Large intestine (tissue), 3 donors: ENCODE measurements around the gene EIF1B. TPM values are rescaled to one million over a fixed set of nuclear protein-coding genes. Genes with fewer than 3 reads are reported as not detected.

ENCODE experiments used
- DNase-seq, 2 donors: peaks; one replicate each; pipeline versions ENCODE4 v3.0.0 to v3.0.0-alpha.2; 2013
- H3K27ac ChIP-seq: one replicate; pipeline ENCODE4 v1.5.1; 2013; ENCODE audit warnings: low read length
- H3K27me3 ChIP-seq: 2 replicates; pipeline ENCODE4 v1.6.1; 2013; ENCODE audit warnings: low read length; ENCODE audit not compliant: control insufficient read depth, insufficient read depth
- H3K36me3 ChIP-seq: 2 replicates; pipeline ENCODE4 v1.6.1; 2013; ENCODE audit warnings: low read length; ENCODE audit not compliant: control insufficient read depth, insufficient read depth
- H3K4me1 ChIP-seq: one replicate; pipeline ENCODE4 v1.6.1; 2013; ENCODE audit warnings: low read length; ENCODE audit not compliant: control insufficient read depth, insufficient read depth
- H3K4me3 ChIP-seq: one replicate; pipeline ENCODE4 v1.5.1; 2013; ENCODE audit warnings: low read length
- H3K9me3 ChIP-seq: one replicate; pipeline ENCODE4 v1.6.1; 2013; ENCODE audit warnings: mild to moderate bottlenecking, low read depth, low read length, moderate library complexity; ENCODE audit not compliant: control insufficient read depth
- WGBS: methylation state at CpG from one replicate; pipeline ENCODE4 v1.1.5; 2013; ENCODE audit warnings: low lambda C conversion rate; ENCODE audit not compliant: insufficient coverage; 5-methylcytosine and 5-hydroxymethylcytosine counted together
- polyA plus RNA-seq: library from polyadenylated mRNA; unstranded; fragments of 120-200 nt; gene quantifications from one replicate; pipeline ENCODE4 v1.2.1, GENCODE V29; 2013

EIF1B gene
- polyA plus RNA-seq, 1 donor: 114 TPM

- Histone ChIP-seq H3K36me3 (peaks cover under 1% of the 10 kb centered on the region), H3K9me3 (no peaks in the 10 kb centered on the region), H3K27me3 (no peaks in the 10 kb centered on the region), H3K27ac (no peak overlapping the region), H3K4me1 (no peaks in the 10 kb centered on the region), H3K4me3 (no peak overlapping the region)
- no CpG with 5 or more reads among the region's 3 CpGs for WGBS
- DNase-seq: no peak
Measured at GRCh38 chr3:40306336-40306735, 3.2 kb upstream of the EIF1B start.

- no peak overlapping the region for H3K27ac ChIP-seq
- H3K4me3 ChIP-seq: no peak overlapping the region
- WGBS: no CpG with 5 or more reads among the region's 1 CpG
Measured at GRCh38 chr3:40307176-40307575, 2.3 kb upstream of the EIF1B start.

GRCh38 chr3:40308725-40309417, 636 bp upstream of the EIF1B start:
- Histone ChIP-seq H3K27me3 (no peaks in the 10 kb centered on the region), H3K4me3 (peak overlapping the region; percentile 54), H3K9me3 (no peaks in the 10 kb centered on the region), H3K4me1 (no peaks in the 10 kb centered on the region), H3K36me3 (peaks cover 21% of the 10 kb centered on the region), H3K27ac (peak overlapping the region; percentile 75)
- no peak for DNase-seq
- WGBS: no CpG with 5 or more reads among the region's 20 CpGs

More at GRCh38 chr3:40307176-40307575, 2.3 kb upstream of the EIF1B start:
- H3K27me3 ChIP-seq: no peaks in the 10 kb centered on the region
- no peaks in the 10 kb centered on the region for H3K9me3 ChIP-seq
- no peaks in the 10 kb centered on the region for H3K4me1 ChIP-seq
- H3K36me3 ChIP-seq: peaks cover 7% of the 10 kb centered on the region
- DNase-seq: no peak

GRCh38 chr3:40309925-40310695, 603 bp downstream of the EIF1B start:
- no peaks in the 10 kb centered on the region for H3K4me1 ChIP-seq
- H3K27ac ChIP-seq: peak overlapping the region; percentile 93
- 0% methylated on average over 6 of the region's 49 CpGs for WGBS
- no peaks in the 10 kb centered on the region for H3K9me3 ChIP-seq
- peak overlapping the region; percentile 94 for H3K4me3 ChIP-seq
- DNase-seq: no peak
- no peaks in the 10 kb centered on the region for H3K27me3 ChIP-seq
- peaks cover 21% of the 10 kb centered on the region for H3K36me3 ChIP-seq

- Histone ChIP-seq H3K36me3 (peaks cover 21% of the 10 kb centered on the region), H3K27me3 (no peaks in the 10 kb centered on the region), H3K4me1 (no peaks in the 10 kb centered on the region), H3K4me3 (peak overlapping the region; percentile 94), H3K27ac (peak overlapping the region; percentile 93), H3K9me3 (no peaks in the 10 kb centered on the region)
- peak in 1 of 2 donors; percentile 20 for DNase-seq
- WGBS: 0% methylated on average over 1 of the region's 6 CpGs
Measured at GRCh38 chr3:40310705-40311104, 1.2 kb downstream of the EIF1B start.

GRCh38 chr3:40312661-40313226, 3.2 kb downstream of the EIF1B start:
- H3K4me3 ChIP-seq: no peak overlapping the region
- H3K4me1 ChIP-seq: no peaks in the 10 kb centered on the region
- no CpG with 5 or more reads among the region's 2 CpGs for WGBS
- peak overlapping the region; percentile 61 for H3K27ac ChIP-seq
- H3K27me3 ChIP-seq: no peaks in the 10 kb centered on the region
- no peaks in the 10 kb centered on the region for H3K9me3 ChIP-seq
- peak in 1 of 2 donors; percentile 61 for DNase-seq
- peaks cover 21% of the 10 kb centered on the region for H3K36me3 ChIP-seq

- WGBS: no CpG with 5 or more reads among the region's 8 CpGs
- H3K27ac ChIP-seq: peak overlapping the region; percentile 35
- peak; percentile 58 to 80 for DNase-seq
Measured at GRCh38 chr3:40313975-40314860, 4.7 kb downstream of the EIF1B start.

GRCh38 chr3:40317061-40317855, 7.8 kb downstream of the EIF1B start:
- DNase-seq: peak in 1 of 2 donors; percentile 41
- Histone ChIP-seq H3K36me3 (peaks cover 13% of the 10 kb centered on the region), H3K27ac (no peak overlapping the region), H3K9me3 (no peaks in the 10 kb centered on the region), H3K27me3 (no peaks in the 10 kb centered on the region), H3K4me1 (no peaks in the 10 kb centered on the region), H3K4me3 (no peak overlapping the region)
- no CpG with 5 or more reads among the region's 6 CpGs for WGBS

More at GRCh38 chr3:40313975-40314860, 4.7 kb downstream of the EIF1B start:
- no peak overlapping the region for H3K4me3 ChIP-seq
- no peaks in the 10 kb centered on the region for H3K4me1 ChIP-seq
- no peaks in the 10 kb centered on the region for H3K27me3 ChIP-seq
- H3K36me3 ChIP-seq: peaks cover 21% of the 10 kb centered on the region
- no peaks in the 10 kb centered on the region for H3K9me3 ChIP-seq

GRCh38 chr3:40321818-40322217, 12.3 kb downstream of the EIF1B start:
- H3K36me3 ChIP-seq: no peaks in the 10 kb centered on the region
- no CpG with 5 or more reads among the region's 2 CpGs for WGBS
- H3K27me3 ChIP-seq: no peaks in the 10 kb centered on the region
- no peak for DNase-seq
- H3K4me3 ChIP-seq: no peak overlapping the region
- no peaks in the 10 kb centered on the region for H3K4me1 ChIP-seq
- H3K9me3 ChIP-seq: no peaks in the 10 kb centered on the region
- no peak overlapping the region for H3K27ac ChIP-seq
